ENCODE measurements around the gene BTF3L4.
A peak's percentile ranks its signal among the peaks of the same experiment; 100 is the strongest.
"Not testable (repeated sequence)": the region's sequence is repeated elsewhere in the genome, so short reads cannot be mapped to it uniquely, and the experiment has no call there.

Gene BTF3L4

DNA sequence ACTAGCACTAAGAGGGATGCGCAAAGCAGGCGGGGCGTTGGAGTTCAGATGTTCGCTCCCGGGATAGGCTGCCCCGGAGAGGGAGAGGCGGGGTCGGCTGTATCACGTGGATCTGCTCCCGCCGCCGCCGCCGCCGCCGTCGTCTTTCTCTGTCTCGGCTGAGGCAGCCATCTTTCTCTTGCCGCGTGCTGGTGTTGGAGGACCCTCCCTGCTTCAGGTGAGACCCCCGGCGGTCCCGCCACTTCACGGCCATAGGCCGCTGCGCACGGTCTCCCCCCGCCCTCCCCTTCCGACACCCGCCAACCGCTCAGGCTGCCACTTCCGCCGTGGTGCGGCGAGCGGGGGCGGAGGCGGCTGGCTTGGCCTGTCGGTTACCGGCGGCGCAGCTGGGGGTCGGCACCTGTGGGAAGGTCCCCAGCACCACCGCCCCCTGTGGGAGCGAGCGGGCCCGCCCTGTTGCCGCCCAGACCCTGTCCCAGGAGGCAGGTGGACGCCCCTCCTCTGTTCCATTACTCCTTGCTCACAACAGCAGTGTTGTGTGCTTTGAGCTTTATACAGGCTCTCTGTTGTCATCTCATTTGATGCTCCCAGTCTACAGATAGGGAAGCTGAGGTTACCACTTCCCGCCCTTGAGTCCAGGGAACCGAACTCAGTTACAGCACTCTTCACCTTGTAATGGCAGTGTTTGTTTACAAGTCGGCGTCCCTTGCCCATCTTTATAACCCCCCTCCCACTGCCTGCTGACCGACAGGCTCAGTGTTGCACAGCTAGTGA is at the start of gene BTF3L4:
BTF3L4 (plus strand) TSS at position 133 of the 774 bp plus-strand sequence. CDS start 3,553 bp downstream, outside the sequence.
- peak; percentile 96 for DNase-seq

- no peak for DNase-seq
Observed at GRCh38 chr1:52007215-52008002, 48.7 kb upstream of the BTF3L4 start.

DNA sequence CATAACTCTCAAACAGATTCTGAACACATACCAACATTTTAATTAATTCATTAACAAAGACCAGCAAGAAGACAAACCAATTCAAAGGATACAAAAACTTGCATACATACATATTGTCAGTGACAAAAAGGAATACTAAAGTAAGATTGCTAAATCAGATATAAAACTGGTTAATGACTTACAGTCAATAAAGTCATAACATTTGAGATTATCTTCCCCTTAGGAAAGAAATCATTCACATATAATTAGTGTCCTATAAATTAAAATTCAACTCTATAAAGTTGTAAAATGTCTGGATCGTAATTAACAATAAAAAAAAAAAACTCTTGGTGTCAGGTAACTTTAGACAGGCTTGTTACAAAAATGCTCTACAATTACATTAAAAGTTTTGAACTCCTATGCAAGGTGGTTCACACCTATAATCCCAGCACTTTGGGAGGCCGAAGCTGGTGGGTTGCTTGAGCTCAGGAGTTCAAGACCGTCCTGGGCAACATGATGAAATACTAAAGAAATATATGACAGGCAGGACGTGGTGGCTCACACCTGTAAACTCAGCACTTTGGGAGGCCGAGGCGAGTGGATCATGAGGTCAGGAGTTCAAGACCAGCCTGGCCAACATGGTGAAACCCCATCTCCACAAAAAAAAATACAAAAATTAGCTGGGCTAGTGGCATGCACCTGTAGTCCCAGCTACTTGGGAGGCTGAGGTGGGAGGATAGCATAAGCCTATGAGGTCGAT is 47.9 kb upstream of the BTF3L4 start:
- no peak for DNase-seq

- DNase-seq: no peak
Observed at GRCh38 chr1:52022133-52022532, 34.0 kb upstream of the BTF3L4 start.

DNA sequence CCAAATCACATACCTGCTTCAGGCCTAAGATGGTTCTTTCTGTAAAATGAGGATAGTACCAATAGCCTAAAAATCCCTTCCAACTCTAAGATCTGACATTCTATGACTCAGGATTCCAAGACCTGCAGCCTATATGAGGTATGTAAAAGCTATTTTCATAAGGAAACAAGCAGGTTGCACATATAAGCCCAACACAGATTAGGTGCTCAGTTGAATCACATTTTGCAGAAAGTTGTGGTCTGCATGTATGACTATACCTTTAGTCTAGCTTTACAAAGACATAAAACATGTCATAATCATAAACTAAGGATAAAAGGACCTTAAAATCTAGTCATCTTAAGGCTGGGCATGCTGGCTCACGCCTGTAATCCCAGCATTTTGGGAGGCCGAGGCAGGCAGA is 29.8 kb upstream of the BTF3L4 start:
- DNase-seq: no peak

DNA sequence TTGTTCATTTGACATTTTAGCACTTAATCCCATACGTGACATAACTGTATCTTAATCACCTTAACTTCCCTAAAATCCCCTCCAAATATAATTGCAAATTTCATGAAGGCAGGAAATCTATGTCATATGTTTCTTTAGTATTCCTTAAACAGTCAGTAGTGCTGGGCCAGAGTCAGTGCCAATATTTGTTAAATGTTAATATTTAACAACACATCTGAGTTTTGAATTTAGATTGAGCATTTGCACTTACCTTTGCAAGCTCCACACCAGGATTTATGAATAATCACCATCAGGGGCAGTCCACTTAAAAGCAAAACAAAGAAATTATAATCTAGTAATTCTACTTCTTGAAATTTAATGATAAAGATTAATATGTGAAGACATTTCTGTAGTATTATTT is 27.8 kb upstream of the BTF3L4 start:
- DNase-seq: no peak

- DNase-seq: not testable (repeated sequence)
Observed at GRCh38 chr1:52028839-52029238, 27.3 kb upstream of the BTF3L4 start.

- DNase-seq: no peak
Observed at GRCh38 chr1:52032124-52032784, 23.8 kb upstream of the BTF3L4 start.

GRCh38 chr1:52032785-52033131 is 23.3 kb upstream of the BTF3L4 start:
- DNase-seq: peak; percentile 42

GRCh38 chr1:52033190-52034049 is 22.7 kb upstream of the BTF3L4 start, which contains the start of gene KTI12:
TSS of gene KTI12 (minus strand) at chr1:52033810. CDS start at chr1:52033761, 49 bp downstream.
- DNase-seq: peak; percentile 87

- DNase-seq: no peak
Observed at GRCh38 chr1:52034050-52034384, 22.1 kb upstream of the BTF3L4 start.

GRCh38 chr1:52037402-52037814 is 18.7 kb upstream of the BTF3L4 start:
- peak; percentile 76 for DNase-seq

DNA sequence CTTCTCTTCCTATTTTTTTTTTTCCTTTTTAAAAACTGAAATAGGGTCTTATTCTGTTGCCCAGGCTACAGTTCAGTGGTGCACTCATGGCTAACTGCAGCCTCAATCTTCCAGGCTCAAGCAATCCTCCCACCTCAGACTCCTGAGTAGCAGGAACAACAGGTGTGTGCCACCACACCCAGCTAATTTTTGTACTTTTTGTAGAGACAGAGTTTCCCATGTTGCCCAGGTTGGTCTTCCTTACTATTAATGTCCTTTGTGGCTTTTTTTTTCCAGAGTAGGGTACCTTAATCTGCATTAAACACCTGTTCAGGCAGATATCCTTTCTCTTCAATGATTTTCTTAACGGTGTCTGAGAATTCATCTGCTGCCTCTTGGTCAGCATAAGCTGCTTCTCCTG is 18.2 kb upstream of the BTF3L4 start:
- no peak for DNase-seq

- DNase-seq: no peak
Observed at GRCh38 chr1:52041551-52042185, 14.4 kb upstream of the BTF3L4 start.

GRCh38 chr1:52045236-52045635 is 10.9 kb upstream of the BTF3L4 start:
- DNase-seq: no peak

DNA sequence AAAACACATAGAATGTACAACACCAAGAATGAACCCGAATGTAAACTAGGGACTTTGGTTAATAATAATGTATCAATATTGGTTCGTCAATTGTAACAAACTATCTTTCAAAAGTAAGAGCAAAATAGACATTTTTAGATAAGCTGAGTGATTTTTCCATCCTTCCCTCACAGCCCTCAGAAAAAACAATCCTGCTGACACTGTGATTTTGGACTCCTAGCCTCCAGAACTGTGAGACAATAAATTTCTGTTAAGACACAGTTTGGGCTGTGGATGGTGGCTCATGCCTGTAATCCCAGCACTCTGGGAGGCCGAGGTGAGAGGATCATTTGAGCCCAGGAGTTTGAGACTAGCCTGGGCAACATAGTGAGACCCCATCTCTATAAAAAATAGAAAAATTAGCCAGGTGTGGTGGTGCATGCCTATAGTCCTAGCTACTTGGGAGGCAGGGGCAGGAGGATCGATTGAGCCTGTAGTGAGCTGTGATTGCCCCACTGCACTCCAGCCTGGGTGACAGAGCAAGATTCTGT is 10.4 kb upstream of the BTF3L4 start:
- DNase-seq: not testable (repeated sequence)

GRCh38 chr1:52049337-52049736 is 6.8 kb upstream of the BTF3L4 start:
- DNase-seq: not testable (repeated sequence)

GRCh38 chr1:52053862-52054261 is 2.2 kb upstream of the BTF3L4 start:
- DNase-seq: no peak

DNA sequence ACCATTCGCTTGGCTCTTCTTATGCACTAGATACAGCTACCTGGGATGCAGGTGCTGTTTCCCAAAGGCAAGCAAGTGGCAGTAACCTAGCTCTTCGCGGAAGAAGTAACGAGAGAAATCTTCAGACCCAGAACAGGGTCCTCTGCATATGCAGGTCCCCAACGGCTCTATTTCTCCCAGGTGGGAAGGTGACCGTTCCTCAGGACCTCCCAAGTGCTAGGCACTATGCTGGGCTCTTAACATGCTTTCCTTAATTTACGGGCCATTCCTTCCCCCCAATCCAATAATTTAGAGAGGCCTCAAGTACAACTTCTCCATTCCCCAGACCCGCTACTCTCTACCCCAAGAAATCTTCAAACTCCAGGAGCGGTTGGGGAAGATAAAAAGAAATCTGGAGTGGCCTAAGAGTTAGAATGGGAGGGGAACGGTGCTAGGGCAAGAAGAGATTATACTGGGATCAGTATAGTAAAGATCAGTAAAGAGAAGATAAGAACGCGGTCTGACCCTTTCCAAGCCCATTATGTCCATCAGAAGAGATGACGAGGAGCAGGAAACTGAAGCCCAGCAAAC is 1.5 kb upstream of the BTF3L4 start:
- no peak for DNase-seq

DNA sequence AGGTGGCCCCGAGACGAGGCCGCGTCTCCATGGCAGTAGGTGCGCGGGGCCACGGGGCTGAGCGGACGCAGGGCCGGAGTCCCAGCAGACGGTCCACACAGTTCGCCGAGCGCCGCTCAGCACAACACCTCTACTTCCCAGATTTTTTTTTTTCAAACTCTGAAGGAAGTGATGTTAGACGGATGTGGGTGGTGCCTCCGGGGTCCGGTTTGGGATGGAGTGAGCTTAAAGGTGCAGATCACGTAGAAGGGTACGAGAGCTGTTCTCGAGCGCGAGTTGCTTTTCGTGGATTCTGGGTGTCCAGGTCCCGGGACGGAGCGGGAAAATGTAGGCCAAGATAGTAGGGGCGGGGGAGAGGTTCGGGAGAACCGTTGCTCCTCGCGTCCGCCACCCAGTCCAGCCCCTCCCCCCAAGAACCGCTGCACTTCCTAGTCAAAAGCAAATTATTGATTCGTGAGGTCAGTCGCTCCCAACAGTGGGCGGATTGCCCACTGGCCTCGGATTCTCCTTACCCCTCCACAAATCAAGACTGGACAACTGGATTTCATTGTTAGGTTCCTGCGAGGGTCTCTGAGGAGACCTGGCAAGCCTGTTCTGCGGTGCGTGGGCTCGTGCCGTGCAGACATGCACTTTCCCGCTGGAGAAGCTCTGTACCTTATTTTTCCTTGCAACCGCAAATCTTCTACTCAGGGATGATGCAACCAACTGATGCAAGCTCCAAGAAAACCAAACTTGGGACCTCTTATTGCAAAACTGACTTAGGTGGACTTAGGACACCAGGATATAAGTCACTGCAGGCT is 829 bp upstream of the BTF3L4 start, which contains the start of gene TXNDC12:
TXNDC12 (minus strand) TSS at position 126 of the 800 bp plus-strand sequence; CDS start at position 31, 95 bp downstream.
- peak; percentile 92 for DNase-seq
